Glomerular visceral epithelial cell (primary cell): ENCODE measurements around the gene TRA2A.

ENCODE experiments used
- DNase-seq: peaks from one replicate; pipeline ENCODE4 v3.0.0-alpha.2; 2016; ENCODE audit errors: extremely low spot score

The TRA2A gene

GRCh38 chr7:23470330-23471105 is 61.3 kb downstream of the TRA2A start, which contains the start of gene IGF2BP3:
IGF2BP3 (minus strand) TSS chr7:23470491; CDS start chr7:23470110, 381 bp downstream.
- peak; percentile 97 for DNase-seq

GRCh38 chr7:23469961-23470250 is 61.9 kb downstream of the TRA2A start:
- peak; percentile 31 for DNase-seq

DNA sequence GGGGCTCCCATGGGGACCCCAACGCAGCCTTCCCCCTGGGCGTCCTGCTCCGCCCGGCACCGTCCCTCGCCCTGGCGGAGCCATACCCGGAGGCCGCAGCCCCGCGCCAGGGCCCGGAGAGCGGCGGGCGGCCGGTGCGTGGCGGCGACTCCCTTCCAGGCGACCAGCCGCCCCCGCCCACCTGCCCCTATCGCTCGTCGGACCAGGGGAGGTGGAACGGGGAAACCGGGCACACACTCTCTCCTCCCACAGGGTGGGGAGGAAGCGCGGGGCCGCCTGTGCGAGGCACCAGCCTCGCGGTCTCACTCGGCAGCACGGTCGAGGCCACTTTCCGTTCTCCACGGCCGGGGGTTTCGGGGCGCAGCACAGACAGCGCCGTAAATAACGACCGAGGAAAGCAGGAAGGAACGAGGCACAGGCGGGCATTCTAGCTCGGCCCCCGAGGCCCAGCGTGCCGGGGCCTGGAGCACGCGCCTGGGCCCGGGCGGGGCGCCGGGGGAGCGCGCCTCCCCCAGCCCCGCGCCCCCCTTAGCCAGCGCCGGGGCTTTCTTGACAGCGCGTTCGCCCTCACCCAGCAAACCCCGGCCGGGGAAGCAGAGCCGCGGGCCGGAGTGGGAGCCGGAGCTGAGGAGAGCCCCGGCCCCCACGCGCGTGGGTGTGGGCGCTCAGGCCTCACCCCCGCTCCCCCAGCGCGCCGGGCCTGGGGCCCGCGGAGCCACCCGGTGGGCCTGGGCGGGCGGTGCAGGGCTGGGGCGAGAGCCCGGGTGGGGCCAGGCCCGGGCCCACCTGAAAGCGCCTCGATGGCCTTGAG is 62.4 kb downstream of the TRA2A start:
- DNase-seq, result peak; percentile 31

- peak; percentile 9 for DNase-seq
Measured at GRCh38 chr7:23468526-23469149, 63.1 kb downstream of the TRA2A start.

- DNase-seq, result peak; percentile 59
Measured at GRCh38 chr7:23467806-23468525, 63.8 kb downstream of the TRA2A start.

DNA sequence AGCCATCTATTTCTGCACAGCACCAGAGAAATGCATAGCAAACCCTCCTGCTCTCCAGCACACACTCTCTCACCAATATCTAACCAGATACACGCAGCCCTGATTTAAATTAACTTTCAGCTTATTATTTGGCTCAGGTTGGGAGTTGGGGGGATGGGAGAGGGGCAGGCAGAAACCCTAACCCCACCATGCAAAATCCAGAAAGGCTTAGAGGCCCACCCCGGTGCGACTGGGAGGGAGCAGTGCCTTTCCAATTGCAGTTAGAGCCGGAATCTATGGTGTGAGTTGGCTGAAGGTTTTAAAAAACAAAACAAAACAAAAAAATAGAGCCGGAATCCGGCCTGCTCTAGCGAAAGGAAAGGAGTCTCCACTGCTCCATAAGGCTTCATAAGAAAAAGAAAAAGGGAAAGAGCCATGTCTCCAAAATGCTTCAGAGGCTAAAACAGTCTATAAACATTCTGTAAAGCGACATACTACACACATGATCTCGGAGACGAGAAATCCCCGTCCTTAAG is 64.4 kb downstream of the TRA2A start:
- DNase-seq, result no peak

GRCh38 chr7:23462846-23463245 is 68.9 kb downstream of the TRA2A start:
- peak; percentile 53 for DNase-seq

- no peak for DNase-seq
Measured at GRCh38 chr7:23458044-23458443, 73.7 kb downstream of the TRA2A start.

GRCh38 chr7:23456093-23456492 is 75.7 kb downstream of the TRA2A start:
- DNase-seq, result no peak

- DNase-seq, result no peak
Measured at GRCh38 chr7:23454881-23455526, 76.8 kb downstream of the TRA2A start.
